ENCODE measurements around the gene PPP1R14B.

GRCh38 chr11:64249038-64249437, 2.3 kb upstream of the PPP1R14B start:
- TF ChIP-seq CTCF (conservative IDR thresholded peaks at IDR 0.05) = no peak
- no peak for TF ChIP-seq ZFX (IDR thresholded peaks at IDR 0.05)

All from C4-2B (cell line).